ENCODE measurements around the gene HCAR2. TPM values are rescaled to one million over a fixed set of nuclear protein-coding genes. Genes with fewer than 3 reads are reported as not detected.
A peak's percentile ranks its signal among the peaks of the same experiment; 100 is the strongest.
"Not testable (repeated sequence)": the region's sequence is repeated elsewhere in the genome, so short reads cannot be mapped to it uniquely, and the experiment has no call there.

The HCAR2 gene
- total RNA-seq (2014; rRNA removed; shearing (Covaris generic)) = not detected in 2 replicates

DNA sequence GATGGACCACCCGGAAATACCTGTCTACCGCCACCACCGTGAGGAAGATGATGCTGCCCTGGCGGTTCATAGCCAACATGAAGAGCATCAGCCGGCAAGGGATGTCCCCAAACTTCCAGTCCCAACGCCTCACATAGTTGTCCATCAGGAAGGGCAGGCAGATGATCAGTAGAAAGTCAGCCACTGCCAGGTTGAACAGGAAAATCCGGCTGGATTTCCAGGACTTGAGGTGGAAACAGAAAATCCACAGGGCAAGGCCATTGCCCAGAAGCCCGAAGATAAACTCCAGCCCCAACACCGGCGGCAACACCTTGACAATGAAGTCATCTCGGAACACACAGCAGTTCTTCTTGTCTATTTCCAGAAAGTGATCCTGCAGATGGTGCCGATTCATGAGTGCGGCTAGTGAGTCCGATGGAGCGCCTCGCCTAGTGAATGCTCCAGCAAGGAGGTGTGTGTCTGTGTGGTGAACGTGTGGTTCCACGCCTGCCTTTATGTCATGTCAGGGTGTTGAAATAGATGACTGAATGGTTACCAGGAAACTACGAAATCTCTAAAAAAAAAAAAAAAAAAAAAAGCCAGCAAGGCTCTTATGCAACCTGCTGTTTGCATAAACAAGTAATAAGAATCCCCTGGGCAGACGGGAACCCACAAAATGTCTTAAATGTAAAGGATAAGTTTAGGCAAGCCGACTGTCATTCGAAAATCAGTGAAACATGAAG, at the start of gene HCAR2:
HCAR2 (minus strand) TSS at position 468 of the 722 bp plus-strand sequence; CDS start at position 394, 74 bp downstream.
- H3K4me1 ChIP-seq; H3K36me3 ChIP-seq; H3K4me3 ChIP-seq; H3K27me3 ChIP-seq; DNase-seq; H3K9me3 ChIP-seq (replicated peaks); H3K27ac ChIP-seq: not testable (repeated sequence)

DNA sequence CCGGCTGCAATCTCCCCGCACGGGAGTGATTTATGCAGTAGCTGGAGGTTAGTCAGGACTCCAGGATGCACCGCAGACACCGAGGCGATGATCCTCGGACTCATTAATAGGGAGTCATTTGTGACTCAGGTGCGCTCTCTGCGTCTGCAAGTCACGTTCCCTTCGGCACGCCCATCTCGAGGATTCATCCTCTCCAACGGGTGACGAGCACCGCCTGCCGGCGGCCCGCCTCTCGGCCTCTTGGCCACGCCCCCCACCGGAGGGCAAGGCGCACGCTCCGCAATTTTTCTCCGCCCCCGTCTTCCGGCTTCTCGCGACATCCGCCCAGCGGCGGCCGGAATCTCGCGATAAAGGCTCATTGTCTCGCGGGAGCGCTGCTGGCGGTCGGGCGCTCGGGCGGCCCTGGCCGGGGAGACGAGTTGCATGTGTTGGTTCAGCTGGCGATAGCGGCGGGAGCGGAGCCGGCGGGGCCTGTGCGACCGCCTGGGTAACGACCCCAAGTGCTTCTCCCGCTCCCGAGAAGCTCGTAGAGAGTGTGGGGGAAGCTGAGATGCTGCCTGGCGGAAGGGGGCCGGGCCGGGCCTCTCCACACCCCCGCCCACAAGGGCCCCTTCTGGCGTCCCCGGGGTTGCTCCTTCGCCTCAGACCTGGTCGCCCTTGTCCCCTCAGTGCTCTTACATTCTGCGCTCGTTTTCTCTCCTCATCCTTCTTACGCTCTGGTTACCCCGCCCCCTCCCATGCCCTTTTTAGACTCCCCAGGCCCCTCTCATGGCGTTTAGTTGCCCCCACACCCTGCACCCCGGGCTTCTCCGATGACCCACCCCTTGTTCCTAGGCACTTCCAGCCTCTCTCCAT, 49.5 kb upstream of the HCAR2 start, which contains the start of gene DENR:
DENR (plus strand) TSS at position 361 of the 855 bp plus-strand sequence. CDS start 878 bp downstream, outside the sequence.
- Histone ChIP-seq H3K9me3 (replicated peaks) (no peaks in the 10 kb centered on the region), H3K36me3 (peaks cover 24% of the 10 kb centered on the region), H3K4me3 (peak within 1 kb of the TSS; percentile 83), H3K27me3 (no peaks in the 10 kb centered on the region), H3K4me1 (peaks cover 8% of the 10 kb centered on the region), H3K27ac (peak within 1 kb of the TSS; percentile 81)
- DNase-seq = peak; percentile 96

DNA sequence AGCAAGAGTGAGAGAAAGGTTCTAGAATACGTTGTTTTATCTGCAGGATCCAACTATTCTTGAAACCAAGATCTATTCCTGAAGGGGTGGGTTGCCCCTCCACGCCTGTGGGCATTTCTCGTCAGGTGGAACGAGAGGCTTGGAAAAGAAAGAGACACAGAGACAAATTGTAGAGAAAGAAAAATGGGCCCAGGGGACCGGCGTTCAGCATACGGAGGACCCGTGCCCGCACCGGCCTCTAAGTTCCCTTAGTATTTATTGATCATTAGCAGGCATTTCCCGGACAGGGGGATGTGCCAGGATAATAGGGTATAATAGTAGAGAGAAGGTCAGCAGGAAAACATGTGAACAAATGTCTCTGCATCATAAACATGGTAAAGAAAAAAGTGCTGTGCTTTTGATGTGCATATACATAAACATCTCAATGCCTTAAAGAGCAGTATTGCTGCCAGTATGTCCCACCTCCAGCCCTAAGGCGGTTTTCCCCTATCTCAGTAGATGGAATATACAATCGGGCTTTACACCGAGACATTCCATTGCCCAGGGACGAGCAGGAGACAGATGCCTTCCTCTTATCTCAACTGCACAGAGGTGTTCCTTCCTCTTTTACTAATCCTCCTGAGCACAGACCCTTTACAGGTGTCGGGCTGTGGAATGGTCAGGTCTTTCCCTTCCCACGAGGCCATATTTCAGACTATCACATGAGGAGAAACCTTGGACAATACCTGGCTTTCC, 47.8 kb upstream of the HCAR2 start:
- H3K4me3 ChIP-seq; H3K27ac ChIP-seq; H3K27me3 ChIP-seq; H3K4me1 ChIP-seq; H3K9me3 ChIP-seq (replicated peaks); DNase-seq: not testable (repeated sequence)
- H3K36me3 ChIP-seq = peaks cover 13% of the 10 kb centered on the region

DNA sequence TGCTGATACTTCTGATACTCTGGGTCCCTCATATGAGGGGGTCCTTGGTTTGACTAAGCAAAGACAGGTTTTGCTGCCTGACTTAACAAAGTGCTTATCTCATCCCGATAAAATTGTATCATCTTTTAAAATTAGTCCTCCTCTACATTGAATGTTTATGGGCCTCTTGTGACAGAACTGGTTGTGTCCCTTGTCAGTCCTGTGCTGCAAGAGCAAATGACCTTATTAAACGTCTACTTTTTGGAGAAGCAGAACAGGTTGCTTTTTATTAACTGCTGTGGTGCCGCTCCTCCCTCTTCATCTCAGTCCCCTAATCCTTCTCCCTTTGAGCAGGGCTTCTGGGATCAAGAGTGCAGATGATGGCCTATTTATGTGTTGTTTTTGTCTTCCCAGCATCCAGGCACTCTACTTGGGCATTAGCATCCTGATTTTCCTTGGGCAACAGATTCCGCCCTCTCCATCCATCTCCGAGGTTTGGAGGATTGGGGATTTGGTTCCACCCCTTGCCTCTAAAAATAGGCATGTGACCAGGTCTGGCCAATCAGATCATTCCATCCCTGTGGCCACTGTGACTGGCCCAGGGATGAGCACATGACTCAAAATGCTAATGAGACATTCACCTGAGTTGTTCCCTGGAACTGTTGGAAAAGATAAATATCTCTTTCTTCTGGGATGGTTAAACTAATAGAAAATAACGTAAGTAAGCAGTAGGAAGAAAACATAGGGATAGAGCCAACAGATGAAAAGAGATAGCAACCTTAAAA, 46.6 kb upstream of the HCAR2 start:
- Histone ChIP-seq H3K4me3 (peak overlapping the region; percentile 49), H3K27ac (no peak overlapping the region), H3K36me3 (peaks cover 5% of the 10 kb centered on the region), H3K9me3 (replicated peaks) (no peaks in the 10 kb centered on the region), H3K4me1 (peaks cover 8% of the 10 kb centered on the region), H3K27me3 (no peaks in the 10 kb centered on the region)
- DNase-seq = peak; percentile 59 to 78

DNA sequence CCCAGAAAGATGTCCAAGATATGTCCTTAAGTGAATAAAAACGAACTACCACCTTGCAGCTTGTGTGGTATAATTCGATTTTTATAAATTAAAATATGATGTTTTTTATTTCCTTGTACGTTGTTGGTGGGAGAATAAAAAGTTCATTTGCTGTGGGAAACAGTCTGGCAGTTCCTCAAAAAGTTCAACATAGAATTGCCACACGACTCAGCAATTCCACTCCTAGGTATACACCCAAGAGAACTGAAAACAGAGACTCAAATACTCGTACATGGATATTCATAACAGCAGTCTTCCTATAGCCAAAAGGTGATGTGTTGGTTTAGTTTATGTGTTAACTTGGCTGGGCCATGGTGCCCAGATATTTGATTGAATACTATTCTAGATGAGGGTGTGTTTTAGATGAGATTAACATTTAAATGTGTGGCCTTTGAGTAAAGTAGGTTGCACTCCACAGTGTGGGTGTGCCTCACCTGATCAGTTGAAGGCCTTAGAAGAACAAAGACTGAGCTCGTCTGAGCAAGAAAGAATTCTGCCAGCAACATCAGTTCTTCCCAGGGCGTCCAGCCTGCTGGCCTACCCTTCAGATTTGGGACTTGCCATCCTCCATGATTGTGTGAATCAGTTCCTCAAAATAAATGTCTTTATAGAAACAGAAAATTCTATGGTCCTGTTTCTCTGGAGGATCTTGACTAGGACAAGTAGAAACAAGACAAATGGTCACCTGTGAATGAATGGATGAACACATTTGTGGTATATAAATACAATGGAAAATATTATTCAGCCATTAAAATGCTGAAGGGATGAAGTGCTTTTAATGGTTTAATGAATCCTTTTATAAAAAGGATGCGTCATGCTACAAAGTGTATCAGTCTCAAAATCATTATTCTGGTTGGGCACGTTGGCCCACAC, 44.3 kb upstream of the HCAR2 start:
- Histone ChIP-seq H3K4me3 (no peak overlapping the region), H3K4me1 (peaks cover 8% of the 10 kb centered on the region), H3K27me3 (no peaks in the 10 kb centered on the region), H3K9me3 (replicated peaks) (no peaks in the 10 kb centered on the region), H3K27ac (no peak overlapping the region), H3K36me3 (no peaks in the 10 kb centered on the region)
- DNase-seq = no peak

DNA sequence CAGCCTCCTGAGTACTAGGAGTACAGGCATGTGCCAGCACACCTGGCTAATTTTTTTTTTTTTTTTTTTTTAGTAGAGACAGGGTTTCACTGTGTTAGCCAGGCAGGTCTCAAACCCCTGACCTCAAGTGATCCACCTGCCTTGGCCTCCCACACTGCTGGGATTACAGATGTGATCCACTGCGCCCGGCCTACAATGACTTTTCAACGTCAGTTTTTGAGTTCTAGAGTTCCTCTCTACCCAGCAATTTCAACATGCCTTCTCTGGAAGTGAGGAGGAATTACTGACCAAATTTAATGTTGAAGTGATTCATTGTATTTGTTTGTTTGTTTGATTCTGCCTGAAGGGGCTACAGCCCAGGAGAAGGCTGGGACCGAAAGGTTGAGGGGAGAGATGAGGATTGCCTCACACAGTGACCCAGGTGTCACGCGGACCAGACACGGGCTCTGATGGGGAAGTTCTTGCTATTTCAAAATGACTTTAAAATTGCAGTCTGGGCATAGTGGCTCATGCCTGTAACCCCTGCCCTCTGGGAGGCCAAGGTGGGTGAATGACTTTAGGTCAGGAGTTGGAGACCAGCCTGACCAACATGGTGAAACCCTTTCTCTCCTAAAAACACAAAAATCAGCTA, 40.9 kb upstream of the HCAR2 start:
- Histone ChIP-seq H3K27ac (no peak overlapping the region), H3K9me3 (replicated peaks) (no peaks in the 10 kb centered on the region), H3K27me3 (no peaks in the 10 kb centered on the region), H3K4me1 (peaks cover 9% of the 10 kb centered on the region), H3K36me3 (no peaks in the 10 kb centered on the region), H3K4me3 (no peak overlapping the region)
- no peak for DNase-seq

DNA sequence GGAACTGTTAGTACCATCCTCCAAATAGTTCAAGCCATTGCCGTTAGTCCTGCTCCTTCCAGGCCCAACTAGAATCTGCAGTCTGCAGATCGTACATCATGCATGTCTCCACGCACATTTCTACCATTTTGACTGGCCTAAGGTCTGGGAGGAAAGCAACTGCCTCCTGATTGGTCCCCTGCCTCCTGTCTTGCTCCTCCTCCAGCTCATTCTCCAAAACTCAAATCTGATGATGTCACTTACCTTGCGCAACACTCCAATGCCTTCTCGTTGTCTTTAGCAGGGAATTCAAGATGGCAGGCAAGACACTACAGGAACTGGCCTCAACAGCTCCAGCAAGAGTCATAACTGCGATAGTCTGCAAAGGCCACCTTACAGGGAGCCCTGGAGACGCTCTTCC, 37.2 kb upstream of the HCAR2 start:
- H3K4me1 ChIP-seq = peaks cover 9% of the 10 kb centered on the region
- no peaks in the 10 kb centered on the region for H3K9me3 ChIP-seq (replicated peaks)
- no peak for DNase-seq
- H3K27me3 ChIP-seq = no peaks in the 10 kb centered on the region
- no peak overlapping the region for H3K27ac ChIP-seq
- no peaks in the 10 kb centered on the region for H3K36me3 ChIP-seq
- H3K4me3 ChIP-seq = no peak overlapping the region

DNA sequence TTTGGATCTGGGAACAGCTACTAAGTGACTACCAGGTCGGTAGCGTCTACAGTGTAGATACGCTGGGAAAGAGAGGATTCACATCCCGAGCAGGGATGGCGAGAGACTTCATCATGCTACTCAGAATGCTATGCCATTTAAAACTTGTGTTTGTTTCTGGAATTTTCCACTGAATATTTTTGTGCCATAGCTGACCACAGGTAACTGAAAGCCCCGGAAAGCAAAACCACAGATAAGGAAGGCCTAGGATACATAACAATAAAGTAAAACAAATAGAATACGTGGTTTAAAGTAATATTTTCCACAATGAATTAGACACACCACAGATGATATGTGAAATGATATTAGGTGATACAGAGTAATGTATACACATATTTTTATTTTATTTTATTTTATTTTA, 35.4 kb upstream of the HCAR2 start:
- Histone ChIP-seq H3K36me3 (no peaks in the 10 kb centered on the region), H3K4me3 (no peak overlapping the region), H3K27ac (no peak overlapping the region), H3K9me3 (replicated peaks) (no peaks in the 10 kb centered on the region), H3K4me1 (peaks cover 9% of the 10 kb centered on the region), H3K27me3 (no peaks in the 10 kb centered on the region)
- no peak for DNase-seq

DNA sequence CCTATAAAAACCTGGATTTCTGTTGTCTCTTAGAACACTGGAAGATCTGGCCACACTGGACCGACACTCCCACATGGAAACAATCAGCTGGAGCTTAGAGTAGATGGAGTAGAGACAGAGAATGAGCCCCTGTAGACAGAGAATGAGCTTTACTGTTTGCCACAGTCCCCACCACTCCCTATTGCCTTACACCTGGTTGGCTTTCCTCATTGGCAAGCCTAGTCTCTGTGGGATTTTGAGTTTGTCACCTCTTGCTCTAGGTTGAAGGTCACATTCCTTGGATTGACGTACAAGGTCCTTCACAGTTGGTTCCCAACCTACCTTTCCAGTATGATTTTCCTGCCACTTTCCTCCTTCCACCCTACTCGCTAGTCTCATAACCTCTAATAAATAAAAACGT, 29.5 kb upstream of the HCAR2 start:
- Histone ChIP-seq H3K4me3 (no peak overlapping the region), H3K27ac (no peak overlapping the region), H3K9me3 (replicated peaks) (no peaks in the 10 kb centered on the region), H3K27me3 (no peaks in the 10 kb centered on the region), H3K36me3 (no peaks in the 10 kb centered on the region), H3K4me1 (no peaks in the 10 kb centered on the region)
- no peak for DNase-seq

DNA sequence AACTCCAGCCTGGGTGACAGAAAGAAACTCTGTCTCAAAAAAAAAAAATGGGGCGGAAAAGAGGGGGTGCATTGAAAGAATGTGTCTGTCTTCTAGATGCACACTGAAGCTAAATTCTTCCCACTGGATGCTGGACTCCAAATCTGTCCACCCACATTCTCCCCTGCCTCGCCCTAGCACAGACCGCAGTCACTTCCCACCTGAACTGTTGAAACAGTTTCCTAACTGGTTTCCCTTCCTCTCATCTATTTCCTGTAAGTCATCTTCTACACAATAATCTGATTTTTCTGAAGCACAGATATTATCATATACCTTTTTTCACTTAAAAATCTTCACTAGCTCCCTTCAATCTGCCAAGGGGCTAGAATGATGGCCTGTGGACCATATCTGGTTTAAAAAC, 29.0 kb upstream of the HCAR2 start:
- no peak overlapping the region for H3K4me3 ChIP-seq
- H3K27me3 ChIP-seq = no peaks in the 10 kb centered on the region
- H3K27ac ChIP-seq = no peak overlapping the region
- H3K9me3 ChIP-seq (replicated peaks) = no peaks in the 10 kb centered on the region
- DNase-seq = no peak
- H3K4me1 ChIP-seq = no peaks in the 10 kb centered on the region
- no peaks in the 10 kb centered on the region for H3K36me3 ChIP-seq

DNA sequence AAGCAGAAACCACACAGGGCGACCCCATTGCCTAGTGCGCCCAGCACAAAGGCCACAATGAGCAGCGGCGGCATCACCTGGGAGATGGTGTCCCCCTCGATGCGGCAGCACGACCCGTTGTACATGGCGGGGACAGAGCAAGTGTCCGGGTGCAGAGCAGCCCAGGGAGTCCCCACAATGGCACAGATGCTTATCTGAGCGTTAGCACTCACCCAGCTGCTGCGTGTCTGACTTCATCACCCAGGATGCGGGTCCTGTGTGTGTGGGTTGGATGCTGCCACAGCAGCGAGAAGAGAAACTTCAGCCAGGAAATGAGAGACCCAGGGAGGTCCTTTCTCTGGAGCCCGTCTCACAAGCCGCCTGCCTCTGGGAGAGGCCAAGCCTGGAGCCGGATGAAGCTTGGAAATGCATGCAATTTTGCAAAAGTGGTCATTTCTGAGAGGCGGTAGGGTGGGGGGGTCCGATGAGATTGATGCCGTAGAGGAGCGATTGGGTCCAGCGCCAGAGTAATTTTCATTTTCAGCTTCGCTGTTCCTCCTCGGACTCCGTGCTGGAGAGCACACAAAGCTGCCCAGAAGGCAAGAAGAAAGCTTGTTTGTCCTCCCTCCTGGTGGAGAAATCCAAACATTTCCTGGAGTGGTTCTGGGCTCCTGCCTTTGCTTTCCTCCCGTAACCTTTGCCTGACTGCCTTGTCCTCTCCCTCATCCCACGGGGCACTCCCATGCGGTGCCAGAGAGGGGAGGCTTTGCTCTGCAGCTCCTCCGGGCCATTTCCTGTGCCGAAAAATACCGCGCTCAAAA, 27.3 kb upstream of the HCAR2 start, which contains the start of gene HCAR1:
HCAR1 (minus strand) TSS at position 630 of the 800 bp plus-strand sequence; CDS start at position 125, 505 bp downstream.
- Histone ChIP-seq H3K4me3 (no peak within 1 kb of the TSS), H3K27ac (no peak within 1 kb of the TSS), H3K4me1 (no peaks in the 10 kb centered on the region), H3K36me3 (no peaks in the 10 kb centered on the region), H3K27me3 (no peaks in the 10 kb centered on the region), H3K9me3 (replicated peaks) (no peaks in the 10 kb centered on the region)
- no peak for DNase-seq

DNA sequence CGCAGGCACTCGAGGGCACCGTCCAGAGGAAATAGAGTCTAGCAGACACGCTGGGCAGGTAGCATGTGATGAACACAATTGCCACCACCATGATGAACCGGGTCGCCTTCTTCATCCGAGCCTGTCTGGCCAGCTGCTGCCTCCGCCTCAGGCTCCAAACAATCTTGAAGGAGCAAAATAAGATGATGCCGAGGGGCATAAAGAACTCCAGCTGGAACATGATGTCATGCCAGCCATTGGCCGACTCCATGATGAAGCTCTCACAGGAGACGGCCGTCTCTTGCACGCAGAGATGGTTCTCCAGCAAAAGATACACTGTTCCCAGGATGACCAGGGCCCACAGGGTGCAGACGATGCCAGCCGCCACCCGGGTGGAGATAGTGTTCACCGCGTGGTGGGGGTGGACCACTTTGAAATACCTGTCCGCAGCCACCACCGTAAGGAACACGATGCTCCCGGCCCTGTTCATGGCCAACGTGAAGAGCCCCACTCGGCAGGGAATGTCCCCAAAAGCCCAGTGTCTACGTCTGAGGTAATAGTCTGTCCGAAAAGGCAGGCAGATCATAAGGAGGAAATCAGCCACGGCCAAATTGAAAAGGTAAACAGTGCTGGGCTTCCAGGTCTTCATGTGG, 26.5 kb upstream of the HCAR2 start:
- no peak overlapping the region for H3K4me3 ChIP-seq
- no peaks in the 10 kb centered on the region for H3K36me3 ChIP-seq
- H3K4me1 ChIP-seq = no peaks in the 10 kb centered on the region
- H3K27ac ChIP-seq = no peak overlapping the region
- no peaks in the 10 kb centered on the region for H3K27me3 ChIP-seq
- H3K9me3 ChIP-seq (replicated peaks) = no peaks in the 10 kb centered on the region
- DNase-seq = no peak

All from SJCRH30 (cell line).